ENCODE results near the gene MCEMP1.

DNA sequence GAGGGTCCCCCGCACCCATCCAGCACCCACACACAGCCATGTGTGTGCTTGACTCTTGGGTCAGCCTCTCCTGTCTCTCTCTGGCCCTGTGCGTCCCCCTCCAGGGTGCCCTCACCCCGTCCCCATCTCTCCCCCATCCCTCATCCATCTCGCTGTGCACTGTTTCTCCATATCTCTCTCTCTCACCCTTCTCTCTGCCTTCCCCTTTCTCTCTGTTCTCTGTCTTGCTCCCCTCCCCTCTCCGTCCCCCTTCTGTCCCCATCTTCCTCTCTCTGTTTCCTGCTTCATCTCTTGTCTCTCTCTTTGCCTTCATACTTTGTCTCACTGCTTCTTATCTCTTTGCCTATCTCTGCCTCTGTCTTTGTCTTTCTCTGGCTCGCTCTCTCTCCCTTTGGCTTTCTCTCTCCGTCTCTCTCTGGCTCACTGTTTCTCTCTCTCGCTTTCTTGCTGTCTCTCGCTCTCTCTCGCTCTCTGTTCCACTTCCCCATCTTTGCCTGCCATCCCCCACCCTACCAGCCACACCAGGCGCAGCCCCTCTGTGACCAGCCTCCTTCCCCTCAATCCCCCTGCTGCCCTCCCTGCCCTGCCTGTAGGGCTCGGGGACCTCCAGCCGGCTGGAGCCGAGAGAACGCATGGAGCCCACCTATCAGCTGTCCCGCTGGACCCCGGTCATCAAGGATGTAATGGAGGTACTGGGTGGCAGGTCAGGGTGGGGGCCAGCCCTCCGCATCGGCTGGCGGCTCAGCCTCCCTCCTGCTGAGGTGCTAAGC lies 31.0 kb upstream of the MCEMP1 start:
- TF ChIP-seq, protein P1, sequence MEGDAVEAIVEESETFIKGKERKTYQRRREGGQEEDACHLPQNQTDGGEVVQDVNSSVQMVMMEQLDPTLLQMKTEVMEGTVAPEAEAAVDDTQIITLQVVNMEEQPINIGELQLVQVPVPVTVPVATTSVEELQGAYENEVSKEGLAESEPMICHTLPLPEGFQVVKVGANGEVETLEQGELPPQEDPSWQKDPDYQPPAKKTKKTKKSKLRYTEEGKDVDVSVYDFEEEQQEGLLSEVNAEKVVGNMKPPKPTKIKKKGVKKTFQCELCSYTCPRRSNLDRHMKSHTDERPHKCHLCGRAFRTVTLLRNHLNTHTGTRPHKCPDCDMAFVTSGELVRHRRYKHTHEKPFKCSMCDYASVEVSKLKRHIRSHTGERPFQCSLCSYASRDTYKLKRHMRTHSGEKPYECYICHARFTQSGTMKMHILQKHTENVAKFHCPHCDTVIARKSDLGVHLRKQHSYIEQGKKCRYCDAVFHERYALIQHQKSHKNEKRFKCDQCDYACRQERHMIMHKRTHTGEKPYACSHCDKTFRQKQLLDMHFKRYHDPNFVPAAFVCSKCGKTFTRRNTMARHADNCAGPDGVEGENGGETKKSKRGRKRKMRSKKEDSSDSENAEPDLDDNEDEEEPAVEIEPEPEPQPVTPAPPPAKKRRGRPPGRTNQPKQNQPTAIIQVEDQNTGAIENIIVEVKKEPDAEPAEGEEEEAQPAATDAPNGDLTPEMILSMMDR (conservative IDR thresholded peaks at IDR 0.05; ENCODE audit: low read depth in 2 of 2), result no peak
- TF ChIP-seq EZH2 (IDR thresholded peaks at IDR 0.05; ENCODE audit: low read depth, unreplicated experiment) (no peak), POLR2AphosphoS5 (IDR thresholded peaks at IDR 0.05; ENCODE audit: low read depth) (no peak), NANOG (IDR thresholded peaks at IDR 0.05; ENCODE audit: borderline replicate concordance) (no peak), JUNB (IDR thresholded peaks at IDR 0.05; ENCODE audit: unreplicated experiment) (no peak), CREB1 (CRISPR knock-in tag; IDR thresholded peaks at IDR 0.05; ENCODE audit: low read depth) (no peak)
- TF ChIP-seq, protein P2, sequence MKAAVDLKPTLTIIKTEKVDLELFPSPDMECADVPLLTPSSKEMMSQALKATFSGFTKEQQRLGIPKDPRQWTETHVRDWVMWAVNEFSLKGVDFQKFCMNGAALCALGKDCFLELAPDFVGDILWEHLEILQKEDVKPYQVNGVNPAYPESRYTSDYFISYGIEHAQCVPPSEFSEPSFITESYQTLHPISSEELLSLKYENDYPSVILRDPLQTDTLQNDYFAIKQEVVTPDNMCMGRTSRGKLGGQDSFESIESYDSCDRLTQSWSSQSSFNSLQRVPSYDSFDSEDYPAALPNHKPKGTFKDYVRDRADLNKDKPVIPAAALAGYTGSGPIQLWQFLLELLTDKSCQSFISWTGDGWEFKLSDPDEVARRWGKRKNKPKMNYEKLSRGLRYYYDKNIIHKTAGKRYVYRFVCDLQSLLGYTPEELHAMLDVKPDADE (IDR thresholded peaks at IDR 0.05), result no peak

All from GM23338 (cell line).